GM10248 (cell line): Measurements from ENCODE around the gene NYAP1.
A peak's percentile ranks its signal among the peaks of the same experiment; 100 is the strongest.
"Not testable (repeated sequence)": the region's sequence is repeated elsewhere in the genome, so short reads cannot be mapped to it uniquely, and the experiment has no call there.

ENCODE experiments used
- CTCF ChIA-PET: fragments of 300-600 bp; sonication (Branson Sonifier 250); formaldehyde crosslinking; extraction: SDS; loops from one replicate; lab custom pipeline; 2021; ENCODE audit warnings: antibody characterized with exemption; lab: Yijun Ruan, JAX
- POLR2A ChIA-PET: fragments of 350-650 bp; sonication (Branson Sonifier 250); formaldehyde crosslinking; extraction: SDS; loops from one replicate; lab custom pipeline; 2020; ENCODE audit warnings: antibody characterized with exemption; lab: Yijun Ruan, JAX
- DNase-seq: peaks from one replicate; pipeline ENCODE4 v3.0.0; 2012; ENCODE audit errors: extremely low spot score
- TF ChIP-seq, protein P1 (sequence below): IDR thresholded peaks from 2 replicates; pipeline ENCODE4 v1.5.1; 2012; ENCODE audit warnings: mild to moderate bottlenecking, low read depth; ENCODE audit errors: extremely low read depth, missing control alignments, control extremely low read depth

Gene NYAP1

DNA sequence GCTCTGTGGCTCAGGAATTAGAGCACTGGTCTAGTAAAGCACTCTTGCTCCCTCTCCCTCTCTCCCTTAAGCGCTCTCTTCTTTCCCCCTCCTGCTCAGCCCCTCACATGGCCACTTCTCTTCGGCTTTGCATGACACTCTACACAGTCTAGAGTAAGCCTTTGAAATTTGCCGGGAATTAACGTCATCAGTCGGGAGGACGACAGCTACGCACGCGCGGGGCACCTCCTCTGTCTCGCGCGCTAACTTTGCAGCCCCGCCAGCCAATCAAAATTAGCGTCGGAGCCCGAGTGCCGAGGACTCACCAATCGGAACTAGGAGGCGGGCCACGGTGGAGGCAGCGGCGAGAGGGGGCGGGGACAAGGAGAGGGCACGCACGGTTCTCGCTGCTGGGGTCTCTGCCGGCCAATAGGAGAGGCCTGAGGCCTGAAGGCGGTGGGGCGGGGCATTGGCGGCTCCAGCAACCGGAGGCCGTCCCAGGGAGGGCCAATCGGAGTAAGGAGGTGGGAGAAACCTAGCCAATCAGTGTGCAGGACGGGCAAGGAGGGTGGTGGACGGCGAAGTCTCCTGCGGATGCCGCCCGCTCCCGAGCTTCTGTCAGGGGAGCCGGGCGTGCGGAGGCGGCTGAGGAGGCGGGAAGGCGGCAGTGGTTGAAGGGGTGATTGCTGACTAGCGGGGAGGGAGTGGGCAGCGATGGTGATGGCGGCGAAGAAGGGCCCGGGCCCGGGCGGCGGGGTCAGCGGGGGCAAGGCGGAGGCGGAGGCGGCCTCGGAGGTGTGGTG, 55.1 kb downstream of the NYAP1 start, which contains the start of gene AGFG2:
AGFG2 (plus strand) TSS at position 550 of the 782 bp plus-strand sequence; CDS start at position 694, 144 bp downstream.
- ChIA-PET CTCF (interaction anchor here (0.9 to 3.4 kb wide), 5 partner anchors 11 to 69 kb away, joined by 3 to 14 read pairs (median 5); no protein-coding TSS in a partner anchor), POLR2A (interaction anchor here (0.6 to 0.7 kb wide), 3 partner anchors 12 to 204 kb away, joined by 3 to 4 read pairs (median 3); no protein-coding TSS in a partner anchor)
- peak; percentile 99 for DNase-seq
- TF ChIP-seq, protein P1, sequence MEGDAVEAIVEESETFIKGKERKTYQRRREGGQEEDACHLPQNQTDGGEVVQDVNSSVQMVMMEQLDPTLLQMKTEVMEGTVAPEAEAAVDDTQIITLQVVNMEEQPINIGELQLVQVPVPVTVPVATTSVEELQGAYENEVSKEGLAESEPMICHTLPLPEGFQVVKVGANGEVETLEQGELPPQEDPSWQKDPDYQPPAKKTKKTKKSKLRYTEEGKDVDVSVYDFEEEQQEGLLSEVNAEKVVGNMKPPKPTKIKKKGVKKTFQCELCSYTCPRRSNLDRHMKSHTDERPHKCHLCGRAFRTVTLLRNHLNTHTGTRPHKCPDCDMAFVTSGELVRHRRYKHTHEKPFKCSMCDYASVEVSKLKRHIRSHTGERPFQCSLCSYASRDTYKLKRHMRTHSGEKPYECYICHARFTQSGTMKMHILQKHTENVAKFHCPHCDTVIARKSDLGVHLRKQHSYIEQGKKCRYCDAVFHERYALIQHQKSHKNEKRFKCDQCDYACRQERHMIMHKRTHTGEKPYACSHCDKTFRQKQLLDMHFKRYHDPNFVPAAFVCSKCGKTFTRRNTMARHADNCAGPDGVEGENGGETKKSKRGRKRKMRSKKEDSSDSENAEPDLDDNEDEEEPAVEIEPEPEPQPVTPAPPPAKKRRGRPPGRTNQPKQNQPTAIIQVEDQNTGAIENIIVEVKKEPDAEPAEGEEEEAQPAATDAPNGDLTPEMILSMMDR, result no peak

DNA sequence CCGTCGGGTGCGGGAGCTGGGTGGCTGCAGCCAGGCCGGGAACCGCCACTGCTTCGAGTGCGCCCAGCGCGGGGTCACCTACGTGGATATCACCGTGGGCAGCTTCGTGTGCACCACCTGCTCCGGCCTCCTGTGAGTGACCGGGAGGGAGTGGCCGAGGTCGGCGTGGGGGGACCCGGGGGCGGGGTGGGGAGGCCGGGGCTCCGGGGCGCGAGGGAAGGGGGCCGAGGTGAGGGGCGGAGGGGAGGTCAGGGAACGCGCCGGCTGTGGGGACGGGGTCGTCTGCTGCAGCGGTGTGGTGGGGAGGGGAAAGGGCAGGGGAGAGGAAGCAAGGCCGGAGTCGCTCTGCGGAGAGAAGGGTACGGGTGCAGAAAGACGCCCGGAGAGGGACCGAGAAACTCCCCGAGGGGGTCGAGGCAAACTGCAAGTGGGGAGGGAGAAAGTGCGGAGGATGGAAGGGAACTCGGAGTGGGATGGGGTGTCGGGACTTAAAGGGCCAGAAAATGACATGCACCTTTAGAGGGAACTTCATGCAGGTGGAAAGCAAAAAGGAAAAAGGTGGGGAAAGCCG, 55.8 kb downstream of the NYAP1 start:
- no peak for DNase-seq
- TF ChIP-seq, protein P1, result no peak
- ChIA-PET CTCF (interaction anchor here (1.0 to 3.4 kb wide), 3 partner anchors 10 to 70 kb away, joined by 3 to 14 read pairs (median 5); no protein-coding TSS in a partner anchor), POLR2A (interaction anchor here (0.6 to 0.7 kb wide), 2 partner anchors 60 to 203 kb away, joined by 3 to 4 read pairs; no protein-coding TSS in a partner anchor)

DNA sequence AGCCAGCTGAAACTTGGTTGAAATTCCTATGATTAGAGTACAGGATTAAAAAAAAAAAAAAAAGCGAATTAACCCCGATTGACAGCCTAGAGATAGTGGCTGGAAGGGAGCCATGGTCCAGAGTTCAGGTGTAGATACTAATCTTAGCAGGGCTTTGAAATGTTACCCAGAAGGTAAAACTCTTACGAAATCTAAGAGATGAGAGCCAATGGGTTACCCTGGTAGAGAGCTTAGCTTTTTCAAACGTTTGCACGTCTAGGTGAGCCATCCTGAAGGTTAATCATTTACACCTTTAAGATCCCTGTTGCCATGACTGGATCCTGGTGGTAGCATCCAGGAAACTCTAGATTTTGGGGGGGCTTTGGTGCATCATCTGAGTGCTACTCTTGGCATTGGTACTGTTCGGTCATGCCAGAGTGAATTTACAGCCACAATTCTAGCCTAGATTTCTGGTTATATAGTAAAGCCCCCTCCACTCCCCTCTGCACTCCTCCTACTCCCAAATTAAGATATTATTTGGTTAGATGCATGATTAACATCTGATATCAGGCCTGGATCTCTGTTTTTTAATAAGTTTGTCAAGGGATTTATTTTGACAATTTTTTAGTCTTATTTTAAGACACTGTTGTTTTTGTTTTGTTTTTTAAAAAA, 56.5 kb downstream of the NYAP1 start:
- DNase-seq, result no peak
- CTCF ChIA-PET, result interaction anchor here (0.9 to 3.4 kb wide), 2 partner anchors 9 to 35 kb away, joined by 3 to 14 read pairs; no protein-coding TSS in a partner anchor
- TF ChIP-seq, protein P1, result no peak
- POLR2A ChIA-PET, result no interaction called here

DNA sequence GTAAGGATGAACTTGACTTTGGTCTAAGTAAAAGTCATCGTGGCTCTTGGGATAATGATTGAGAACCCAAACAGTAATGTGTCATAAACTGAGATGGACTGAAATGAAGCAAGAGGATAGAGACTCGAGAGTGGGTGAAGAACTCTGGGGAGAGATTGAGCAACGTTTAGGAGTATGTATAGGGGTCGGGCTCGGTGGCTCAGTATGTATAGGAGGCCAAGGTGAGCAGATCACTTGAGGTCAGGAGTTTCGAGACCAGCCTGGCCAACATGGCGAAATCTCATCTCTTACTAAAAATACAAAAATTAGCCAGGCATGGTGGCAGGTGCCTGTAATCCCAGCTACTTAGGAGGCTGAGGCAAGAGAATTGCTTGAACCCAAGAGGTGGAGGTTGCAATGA, 57.6 kb downstream of the NYAP1 start:
- POLR2A ChIA-PET, result not testable (repeated sequence)
- CTCF ChIA-PET, result interaction anchor here (0.9 to 16.2 kb wide), 4 partner anchors 14 to 72 kb away, joined by 3 to 288 read pairs (median 5); no protein-coding TSS in a partner anchor

DNA sequence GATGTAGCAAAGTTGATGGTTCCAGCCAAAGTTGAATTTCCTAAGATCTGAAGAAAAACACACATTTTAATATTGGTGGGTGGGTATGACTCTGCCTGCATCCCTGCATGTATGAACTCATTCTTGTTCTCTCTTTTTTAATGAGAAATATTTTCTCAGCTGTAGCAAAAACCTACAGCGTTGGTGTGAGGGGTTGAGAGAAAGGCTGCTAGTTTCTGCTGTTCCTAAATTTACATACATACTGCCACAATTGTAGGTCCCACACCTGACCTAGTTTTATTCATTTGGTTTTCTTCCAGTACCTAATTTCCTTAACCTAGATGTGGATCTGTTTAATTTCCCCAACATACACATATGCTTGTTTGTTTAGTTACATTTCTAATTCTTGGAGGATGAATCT, 59.9 kb downstream of the NYAP1 start:
- TF ChIP-seq, protein P1, result no peak
- no peak for DNase-seq
- ChIA-PET POLR2A (no interaction called here), CTCF (interaction anchor here (1.1 to 16.2 kb wide), 5 partner anchors 10 to 74 kb away, joined by 3 to 288 read pairs (median 5); partner anchors contain the start of gene FBXO24)

More for the DNA sequence above, 57.6 kb downstream of the NYAP1 start:
- DNase-seq, result not testable (repeated sequence)

DNA sequence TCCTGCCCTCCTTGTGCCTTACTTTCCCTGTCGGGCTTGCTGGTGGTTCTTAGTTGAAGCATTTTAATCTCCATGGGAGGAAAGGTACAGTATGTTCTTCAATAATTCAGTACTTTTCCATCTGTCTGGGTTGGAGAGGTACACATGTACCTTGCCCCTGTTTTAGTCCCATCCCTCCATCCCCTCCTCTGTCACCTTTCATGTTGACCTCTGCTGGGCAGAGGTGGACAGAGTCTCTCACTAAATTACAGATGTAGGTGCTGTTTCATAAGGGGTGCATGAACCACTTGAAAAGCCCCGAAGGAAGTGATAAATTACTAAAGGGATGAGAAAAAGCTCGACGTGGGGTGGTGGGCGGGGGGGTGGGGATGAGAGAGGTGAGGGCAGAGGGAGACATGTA, 60.7 kb downstream of the NYAP1 start:
- no peak for DNase-seq
- TF ChIP-seq, protein P1, result no peak
- CTCF ChIA-PET, result interaction anchor here (0.9 to 16.2 kb wide), 7 partner anchors 11 to 75 kb away, joined by 3 to 288 read pairs (median 3); no protein-coding TSS in a partner anchor
- POLR2A ChIA-PET, result interaction anchor here (0.6 kb wide), 1 partner anchor 302 kb away, joined by 3 read pairs; no protein-coding TSS in a partner anchor
